Measurements from ENCODE around the gene CARMIL3.
A peak's percentile ranks its signal among the peaks of the same experiment; 100 is the strongest.

Gene CARMIL3

DNA sequence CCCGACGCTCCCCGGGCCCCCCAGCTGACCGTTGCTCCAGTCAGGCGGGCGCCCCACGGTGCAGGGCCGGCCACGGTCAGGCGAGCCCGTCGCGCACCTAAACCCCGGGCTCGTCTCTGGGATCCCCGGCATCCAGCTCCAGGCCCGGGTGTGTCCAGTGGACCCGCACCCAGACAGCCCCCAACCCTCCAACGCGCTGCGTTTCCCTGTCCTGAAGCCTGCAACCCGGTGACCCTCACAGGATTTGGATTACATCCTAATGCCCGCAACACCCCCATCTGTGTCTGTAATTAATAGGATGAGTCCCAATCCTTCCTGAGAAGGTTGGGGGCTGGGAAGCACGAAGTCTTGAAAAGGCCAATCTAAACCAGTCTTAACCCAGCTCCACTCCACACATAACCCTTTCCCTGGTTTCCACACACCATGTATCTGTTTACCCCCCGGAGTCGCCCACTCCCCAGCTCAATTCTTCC lies 30.0 kb downstream of the CARMIL3 start:
- TF ChIP-seq, protein P1, sequence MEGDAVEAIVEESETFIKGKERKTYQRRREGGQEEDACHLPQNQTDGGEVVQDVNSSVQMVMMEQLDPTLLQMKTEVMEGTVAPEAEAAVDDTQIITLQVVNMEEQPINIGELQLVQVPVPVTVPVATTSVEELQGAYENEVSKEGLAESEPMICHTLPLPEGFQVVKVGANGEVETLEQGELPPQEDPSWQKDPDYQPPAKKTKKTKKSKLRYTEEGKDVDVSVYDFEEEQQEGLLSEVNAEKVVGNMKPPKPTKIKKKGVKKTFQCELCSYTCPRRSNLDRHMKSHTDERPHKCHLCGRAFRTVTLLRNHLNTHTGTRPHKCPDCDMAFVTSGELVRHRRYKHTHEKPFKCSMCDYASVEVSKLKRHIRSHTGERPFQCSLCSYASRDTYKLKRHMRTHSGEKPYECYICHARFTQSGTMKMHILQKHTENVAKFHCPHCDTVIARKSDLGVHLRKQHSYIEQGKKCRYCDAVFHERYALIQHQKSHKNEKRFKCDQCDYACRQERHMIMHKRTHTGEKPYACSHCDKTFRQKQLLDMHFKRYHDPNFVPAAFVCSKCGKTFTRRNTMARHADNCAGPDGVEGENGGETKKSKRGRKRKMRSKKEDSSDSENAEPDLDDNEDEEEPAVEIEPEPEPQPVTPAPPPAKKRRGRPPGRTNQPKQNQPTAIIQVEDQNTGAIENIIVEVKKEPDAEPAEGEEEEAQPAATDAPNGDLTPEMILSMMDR (IDR thresholded peaks at IDR 0.05; ENCODE audit: low read length) = no peak
- TF ChIP-seq EZH2 (optimal IDR thresholded peaks at IDR 0.05; ENCODE audit: low read depth, low read length) (no peak), EZH2phosphoT487 (IDR thresholded peaks at IDR 0.05; ENCODE audit: low read length) (no peak)
- Histone ChIP-seq H3K4me2 (ENCODE audit: low read depth, low read length) (peak overlapping the region; percentile 45; the same call in 1 of the 2 replicates), H3K9ac (ENCODE audit: low read length) (peak overlapping the region; percentile 29; the same call in 1 of the 2 replicates), H3K27me3 (replicated peaks; ENCODE audit: insufficient read depth, low read length) (no peaks in the 10 kb centered on the region), H3F3A (ENCODE audit: insufficient read depth, low read length) (no peaks in the 10 kb centered on the region), H4K20me1 (ENCODE audit: insufficient read depth, low read length) (no peaks in the 10 kb centered on the region), H3K4me3 (ENCODE audit: low read length) (peak overlapping the region; percentile 56; the same call in 1 of the 2 replicates), H2AFZ (ENCODE audit: low read length) (0 out of 2 replicates have a peak overlapping the region, but pooled peaks have one; percentile 42), H3K9me2 (replicated peaks; ENCODE audit: insufficient read depth, low read length) (no peaks in the 10 kb centered on the region), H3K79me2 (ENCODE audit: low read length) (no peaks in the 10 kb centered on the region), H3K36me3 (replicated peaks; ENCODE audit: insufficient read depth, low read length) (no peaks in the 10 kb centered on the region), H3K4me1 (ENCODE audit: low read length) (peaks cover 8% of the 10 kb centered on the region), H3K9me3 (replicated peaks; ENCODE audit: insufficient read depth, low read length) (no peaks in the 10 kb centered on the region), H3K27ac (ENCODE audit: low read length) (no peak overlapping the region)
- DNase-seq = no peak

DNA sequence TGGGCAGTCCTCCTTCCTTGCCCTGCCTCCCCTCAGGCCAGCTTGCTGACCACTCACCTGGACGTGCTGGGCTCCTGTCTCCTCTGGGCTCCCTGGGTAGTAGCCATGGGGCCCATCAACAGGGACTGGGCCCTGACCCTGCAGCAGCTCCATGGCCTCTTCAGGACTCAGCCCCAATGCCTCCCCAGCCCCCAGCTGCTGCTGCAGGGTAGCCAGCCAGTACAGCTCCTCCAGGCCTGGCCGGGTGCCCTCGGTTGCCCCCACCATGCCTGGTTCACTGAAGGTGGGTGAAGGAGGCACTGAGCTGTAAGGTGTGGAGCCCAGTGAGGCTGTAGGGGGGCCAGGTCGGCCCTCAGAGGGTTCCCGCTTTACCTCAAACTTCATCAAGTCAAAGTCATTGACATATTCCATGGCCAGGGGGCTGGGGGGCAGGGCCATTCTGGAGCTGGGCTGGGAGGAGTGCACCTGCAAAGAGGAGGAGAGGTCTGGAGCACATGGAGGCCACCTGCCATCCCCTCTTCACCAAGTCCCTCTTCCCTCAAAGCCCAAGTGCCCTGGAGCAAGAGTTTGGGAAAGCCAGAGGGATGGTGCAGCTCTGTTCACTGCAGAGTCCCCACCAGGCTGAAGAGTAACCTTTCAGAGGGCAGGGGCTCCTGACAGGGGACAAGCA lies 30.7 kb downstream of the CARMIL3 start:
- Histone ChIP-seq H2AFZ (ENCODE audit: low read length) (no peak overlapping the region), H4K20me1 (ENCODE audit: insufficient read depth, low read length) (no peaks in the 10 kb centered on the region), H3K9ac (ENCODE audit: low read length) (no peak overlapping the region), H3F3A (ENCODE audit: insufficient read depth, low read length) (no peaks in the 10 kb centered on the region), H3K4me1 (ENCODE audit: low read length) (peaks cover 8% of the 10 kb centered on the region), H3K4me3 (ENCODE audit: low read length) (no peak overlapping the region), H3K27me3 (replicated peaks; ENCODE audit: insufficient read depth, low read length) (no peaks in the 10 kb centered on the region), H3K9me3 (replicated peaks; ENCODE audit: insufficient read depth, low read length) (no peaks in the 10 kb centered on the region), H3K4me2 (ENCODE audit: low read depth, low read length) (no peak overlapping the region), H3K27ac (ENCODE audit: low read length) (no peak overlapping the region), H3K9me2 (replicated peaks; ENCODE audit: insufficient read depth, low read length) (no peaks in the 10 kb centered on the region), H3K36me3 (replicated peaks; ENCODE audit: insufficient read depth, low read length) (no peaks in the 10 kb centered on the region), H3K79me2 (ENCODE audit: low read length) (no peaks in the 10 kb centered on the region)
- TF ChIP-seq EZH2phosphoT487 (IDR thresholded peaks at IDR 0.05; ENCODE audit: low read length) = no peak
- no peak for TF ChIP-seq EZH2 (optimal IDR thresholded peaks at IDR 0.05; ENCODE audit: low read depth, low read length)
- TF ChIP-seq, protein P1 (IDR thresholded peaks at IDR 0.05; ENCODE audit: low read length) = no peak
- no peak for DNase-seq

DNA sequence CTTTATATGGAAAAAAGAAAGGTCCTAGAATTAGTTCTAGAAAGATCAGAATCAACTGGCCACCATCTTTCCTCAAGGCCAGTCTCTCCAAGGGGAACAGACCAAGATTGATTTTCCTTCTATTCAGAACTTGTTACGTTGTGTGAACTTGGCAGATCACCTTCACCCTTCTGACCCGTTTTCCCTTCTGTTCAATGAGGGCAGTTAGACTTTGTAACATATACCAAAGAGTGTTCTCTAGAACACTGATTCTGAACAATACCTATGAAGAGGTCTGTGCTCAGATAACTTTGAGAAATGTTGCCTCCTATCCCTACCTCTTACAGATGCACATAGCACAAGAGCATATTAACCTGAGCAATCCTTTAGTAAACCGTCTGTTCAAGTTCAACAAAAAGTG lies 31.7 kb downstream of the CARMIL3 start:
- no peak for DNase-seq

More for the DNA sequence above, 31.7 kb downstream of the CARMIL3 start:
- TF ChIP-seq, protein P1 (IDR thresholded peaks at IDR 0.05; ENCODE audit: low read length) = no peak
- TF ChIP-seq EZH2 (optimal IDR thresholded peaks at IDR 0.05; ENCODE audit: low read depth, low read length) (no peak), EZH2phosphoT487 (IDR thresholded peaks at IDR 0.05; ENCODE audit: low read length) (no peak)
- H3K27ac ChIP-seq (ENCODE audit: low read length) = no peak overlapping the region
- H4K20me1 ChIP-seq (ENCODE audit: insufficient read depth, low read length) = no peaks in the 10 kb centered on the region
- H3K9me3 ChIP-seq (replicated peaks; ENCODE audit: insufficient read depth, low read length) = no peaks in the 10 kb centered on the region
- H3K4me1 ChIP-seq (ENCODE audit: low read length) = peaks cover 8% of the 10 kb centered on the region
- H3F3A ChIP-seq (ENCODE audit: insufficient read depth, low read length) = no peaks in the 10 kb centered on the region
- no peak overlapping the region for H2AFZ ChIP-seq (ENCODE audit: low read length)
- H3K36me3 ChIP-seq (replicated peaks; ENCODE audit: insufficient read depth, low read length) = no peaks in the 10 kb centered on the region
- no peaks in the 10 kb centered on the region for H3K9me2 ChIP-seq (replicated peaks; ENCODE audit: insufficient read depth, low read length)
- no peak overlapping the region for H3K4me3 ChIP-seq (ENCODE audit: low read length)
- no peaks in the 10 kb centered on the region for H3K27me3 ChIP-seq (replicated peaks; ENCODE audit: insufficient read depth, low read length)
- H3K4me2 ChIP-seq (ENCODE audit: low read depth, low read length) = no peak overlapping the region
- H3K79me2 ChIP-seq (ENCODE audit: low read length) = no peaks in the 10 kb centered on the region
- no peak overlapping the region for H3K9ac ChIP-seq (ENCODE audit: low read length)
